PC-9 (cell line): Measurements from ENCODE around the gene FAM13B. TPM values are rescaled to one million over a fixed set of nuclear protein-coding genes. Genes with fewer than 3 reads are reported as not detected.
"Not testable (repeated sequence)": the region's sequence is repeated elsewhere in the genome, so short reads cannot be mapped to it uniquely, and the experiment has no call there.

Experiments used
- BruUV-seq: library from RNA; stranded (reverse); fragments of 400-500 nt; replicated peaks from 2 replicates; lab custom pipeline; 2021; lab: Mats Ljungman, UMichigan
- CTCF ChIA-PET: fragments of 300-600 bp; sonication (Branson Sonifier 250); formaldehyde crosslinking; loops from one replicate; lab custom pipeline; 2022; ENCODE audit warnings: antibody characterized with exemption; lab: Charles Lee
- POLR2A ChIA-PET: fragments of 300-600 bp; sonication (Branson Sonifier 250); formaldehyde crosslinking; loops from one replicate; lab custom pipeline; 2022; ENCODE audit warnings: antibody characterized with exemption; ENCODE audit not compliant: unreplicated experiment; lab: Charles Lee
- DNase-seq, 2 experiments: peaks; one replicate each; pipeline versions ENCODE4 v3.0.0 to v3.0.0-alpha.2; 2015 to 2022; ENCODE audit warnings: mixed read lengths in 1 of 2
- H2AFZ ChIP-seq: fragments of 200-600 bp; sonication (generic); 2 replicates; pipeline ENCODE4 v1.8.1; 2017; ENCODE audit warnings: antibody characterized with exemption
- H3F3A ChIP-seq: fragments of 200-600 bp; sonication (generic); 2 replicates; pipeline ENCODE4 v1.8.1; 2017; ENCODE audit warnings: antibody characterized with exemption, mild to moderate bottlenecking, low read depth; ENCODE audit not compliant: insufficient read depth
- H3K27ac ChIP-seq: fragments of 200-600 bp; sonication (generic); 2 replicates; pipeline ENCODE4 v1.6.1; 2016; ENCODE audit warnings: mixed run types
- H3K27me3 ChIP-seq: fragments of 200-600 bp; sonication (generic); 2 replicates; pipeline ENCODE4 v1.6.1; 2016; ENCODE audit warnings: low read depth, mixed run types; ENCODE audit not compliant: insufficient read depth
- H3K36me3 ChIP-seq: fragments of 200-600 bp; sonication (generic); 2 replicates; pipeline ENCODE4 v1.6.1; 2016; ENCODE audit warnings: low read depth, mixed run types
- H3K4me1 ChIP-seq: fragments of 200-600 bp; sonication (generic); replicated peaks from 2 replicates; pipeline ENCODE4 v1.6.1; 2016; ENCODE audit warnings: mixed run types; ENCODE audit not compliant: insufficient read depth
- H3K4me2 ChIP-seq: fragments of 200-600 bp; sonication (generic); 2 replicates; pipeline ENCODE4 v1.6.1; 2017; ENCODE audit warnings: mixed run types
- H3K4me3 ChIP-seq: fragments of 200-600 bp; sonication (generic); 2 replicates; pipeline ENCODE4 v1.6.1; 2016; ENCODE audit warnings: mixed run types
- H3K79me2 ChIP-seq: fragments of 200-600 bp; sonication (generic); 2 replicates; pipeline ENCODE4 v1.6.1; 2017; ENCODE audit warnings: low read depth, mixed run types
- H3K9me2 ChIP-seq: fragments of 200-600 bp; sonication (generic); 2 replicates; pipeline ENCODE4 v1.8.1; 2017; ENCODE audit warnings: mild to moderate bottlenecking; ENCODE audit not compliant: insufficient read depth
- H3K9me3 ChIP-seq: fragments of 200-600 bp; sonication (generic); 2 replicates; pipeline ENCODE4 v1.8.1; 2016; ENCODE audit warnings: low read depth; ENCODE audit not compliant: insufficient read depth
- H4K20me1 ChIP-seq: fragments of 200-600 bp; sonication (generic); 2 replicates; pipeline ENCODE4 v1.8.1; 2017; ENCODE audit not compliant: insufficient read depth
- EZH2 ChIP-seq: fragments of 200-600 bp; sonication (generic); IDR thresholded peaks from 2 replicates; pipeline ENCODE4 v1.8.0; 2017; ENCODE audit warnings: antibody characterized with exemption, low read depth
- intact Hi-C: fragments of 100-400 bp; cut with micrococcal nuclease; formaldehyde crosslinking; loops from one replicate; pipeline ENCODE4 v1.10.0; 2022; ENCODE audit not compliant: unreplicated experiment
- total RNA-seq: library from RNA; stranded (reverse); gene quantifications from 2 replicates; pipeline ENCODE4 v1.2.3, GENCODE V29; 2021
- TF ChIP-seq, protein P1 (sequence below): fragments of 200-600 bp; sonication (generic); conservative IDR thresholded peaks from 2 replicates; pipeline ENCODE4 v1.6.1; 2017; ENCODE audit warnings: mixed run types, antibody characterized with exemption, mild to moderate bottlenecking, moderate library complexity

FAM13B gene
- total RNA-seq, 1 experiment from 2014 or later = 25.1 TPM

DNA sequence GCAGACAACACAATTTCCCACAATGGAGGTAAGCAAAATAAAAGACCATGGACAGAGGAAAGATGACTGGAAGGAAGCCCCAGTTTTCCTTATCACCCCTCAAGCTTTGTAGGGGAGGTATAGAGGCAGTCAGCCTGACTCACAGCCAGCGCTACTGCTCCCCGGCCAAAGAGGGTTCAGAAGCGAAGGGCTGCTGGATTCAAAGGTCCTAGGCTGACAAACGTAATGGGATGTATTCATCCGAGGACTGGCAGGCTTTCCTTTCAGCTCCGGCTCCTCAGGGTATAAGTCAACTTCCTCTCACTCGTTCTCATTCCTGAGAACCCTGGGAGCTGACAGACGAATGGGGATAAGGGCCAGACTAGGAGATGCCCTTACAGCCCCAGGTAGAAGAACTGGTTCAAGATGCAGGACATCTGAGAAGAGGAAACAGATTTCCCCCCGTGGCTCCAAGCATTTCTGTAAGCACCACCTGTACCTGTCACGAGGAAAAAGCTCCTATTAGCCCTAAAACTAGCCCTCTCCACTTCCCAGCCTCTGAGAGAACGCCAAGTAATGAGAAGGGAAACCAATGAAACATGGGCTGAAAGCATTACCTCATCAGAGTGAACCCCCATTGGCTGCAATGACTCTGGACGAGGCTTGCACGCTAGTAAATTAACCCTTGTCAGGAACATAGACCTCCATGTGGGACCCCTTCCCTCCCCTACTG is 22.1 kb upstream of the FAM13B start:
- Histone ChIP-seq H4K20me1 (no peaks in the 10 kb centered on the region), H3F3A (no peaks in the 10 kb centered on the region), H3K4me1 (no peaks in the 10 kb centered on the region), H3K9me2 (no peaks in the 10 kb centered on the region), H3K27me3 (no peaks in the 10 kb centered on the region), H3K4me3 (no peak overlapping the region), H3K9me3 (no peaks in the 10 kb centered on the region), H3K4me2 (no peak overlapping the region), H3K36me3 (no peaks in the 10 kb centered on the region), H3K27ac (no peak overlapping the region), H3K79me2 (no peaks in the 10 kb centered on the region), H2AFZ (no peak overlapping the region)
- no peak for DNase-seq
- TF ChIP-seq, protein P1, sequence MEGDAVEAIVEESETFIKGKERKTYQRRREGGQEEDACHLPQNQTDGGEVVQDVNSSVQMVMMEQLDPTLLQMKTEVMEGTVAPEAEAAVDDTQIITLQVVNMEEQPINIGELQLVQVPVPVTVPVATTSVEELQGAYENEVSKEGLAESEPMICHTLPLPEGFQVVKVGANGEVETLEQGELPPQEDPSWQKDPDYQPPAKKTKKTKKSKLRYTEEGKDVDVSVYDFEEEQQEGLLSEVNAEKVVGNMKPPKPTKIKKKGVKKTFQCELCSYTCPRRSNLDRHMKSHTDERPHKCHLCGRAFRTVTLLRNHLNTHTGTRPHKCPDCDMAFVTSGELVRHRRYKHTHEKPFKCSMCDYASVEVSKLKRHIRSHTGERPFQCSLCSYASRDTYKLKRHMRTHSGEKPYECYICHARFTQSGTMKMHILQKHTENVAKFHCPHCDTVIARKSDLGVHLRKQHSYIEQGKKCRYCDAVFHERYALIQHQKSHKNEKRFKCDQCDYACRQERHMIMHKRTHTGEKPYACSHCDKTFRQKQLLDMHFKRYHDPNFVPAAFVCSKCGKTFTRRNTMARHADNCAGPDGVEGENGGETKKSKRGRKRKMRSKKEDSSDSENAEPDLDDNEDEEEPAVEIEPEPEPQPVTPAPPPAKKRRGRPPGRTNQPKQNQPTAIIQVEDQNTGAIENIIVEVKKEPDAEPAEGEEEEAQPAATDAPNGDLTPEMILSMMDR = no peak
- TF ChIP-seq EZH2 = no peak
- POLR2A ChIA-PET = no interaction called here
- no TSS peak for BruUV-seq
- CTCF ChIA-PET = no interaction called here
- intact Hi-C loops = no loop called here

DNA sequence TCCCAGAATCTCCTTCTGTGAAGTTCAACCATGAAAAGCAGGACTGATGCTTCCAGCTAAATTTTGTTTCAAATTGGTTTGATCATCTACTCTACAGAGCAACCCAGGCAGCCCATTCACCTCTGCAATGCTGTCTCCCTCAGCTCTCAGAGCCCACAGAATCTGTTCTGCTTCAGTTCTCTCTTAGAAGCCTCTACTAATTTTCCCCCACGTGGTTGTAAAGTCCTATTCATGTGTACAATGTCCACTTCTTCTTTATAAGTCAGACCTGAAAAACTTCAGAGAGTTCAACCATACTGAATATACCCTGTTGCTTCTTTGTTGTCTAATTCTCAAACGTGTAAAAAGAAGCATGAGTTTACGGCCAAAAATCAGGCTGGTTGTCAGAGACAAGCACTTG is 21.3 kb upstream of the FAM13B start:
- intact Hi-C loops = no loop called here
- H3K9me3 ChIP-seq = no peaks in the 10 kb centered on the region
- no peaks in the 10 kb centered on the region for H3K36me3 ChIP-seq
- ChIA-PET POLR2A (no interaction called here), CTCF (no interaction called here)
- no peaks in the 10 kb centered on the region for H4K20me1 ChIP-seq
- no peaks in the 10 kb centered on the region for H3K4me1 ChIP-seq
- H3K79me2 ChIP-seq = no peaks in the 10 kb centered on the region
- H3K27me3 ChIP-seq = no peaks in the 10 kb centered on the region
- H3K9me2 ChIP-seq = no peaks in the 10 kb centered on the region
- no peak overlapping the region for H3K4me2 ChIP-seq
- H3K4me3 ChIP-seq = no peak overlapping the region
- TF ChIP-seq EZH2 = no peak
- TF ChIP-seq, protein P1 = no peak
- BruUV-seq = no TSS peak
- no peak for DNase-seq
- H2AFZ ChIP-seq = no peak overlapping the region
- H3F3A ChIP-seq = no peaks in the 10 kb centered on the region
- no peak overlapping the region for H3K27ac ChIP-seq

DNA sequence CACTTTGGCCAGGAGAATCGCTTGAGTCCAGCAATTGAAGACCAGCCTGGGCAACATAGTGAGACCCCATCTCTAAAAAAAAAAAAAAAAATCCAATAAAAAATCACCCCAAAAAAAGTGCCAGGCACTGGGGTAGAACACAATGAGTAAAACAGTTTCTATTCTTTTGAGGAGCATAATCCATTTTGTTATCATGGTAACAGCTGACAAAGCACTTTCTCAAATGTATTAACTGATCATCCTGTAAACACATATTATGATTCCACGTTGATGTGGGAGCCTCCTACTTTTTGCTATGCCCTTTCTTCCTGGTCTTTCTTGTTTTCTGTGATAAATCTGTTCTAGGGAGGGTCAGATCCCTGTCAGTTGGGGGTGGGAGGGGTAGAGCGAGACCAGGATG is 20.7 kb upstream of the FAM13B start:
- BruUV-seq = no TSS peak
- ChIA-PET CTCF (no interaction called here), POLR2A (no interaction called here)
- Histone ChIP-seq H3K4me2 (no peak overlapping the region), H3K4me1 (no peaks in the 10 kb centered on the region), H3K9me3 (no peaks in the 10 kb centered on the region), H3K79me2 (no peaks in the 10 kb centered on the region), H3K27me3 (no peaks in the 10 kb centered on the region), H2AFZ (no peak overlapping the region), H3F3A (no peaks in the 10 kb centered on the region), H3K36me3 (no peaks in the 10 kb centered on the region), H3K27ac (no peak overlapping the region), H4K20me1 (no peaks in the 10 kb centered on the region), H3K4me3 (no peak overlapping the region), H3K9me2 (no peaks in the 10 kb centered on the region)
- no peak for DNase-seq
- TF ChIP-seq, protein P1 = no peak
- no peak for TF ChIP-seq EZH2
- intact Hi-C loops = no loop called here

DNA sequence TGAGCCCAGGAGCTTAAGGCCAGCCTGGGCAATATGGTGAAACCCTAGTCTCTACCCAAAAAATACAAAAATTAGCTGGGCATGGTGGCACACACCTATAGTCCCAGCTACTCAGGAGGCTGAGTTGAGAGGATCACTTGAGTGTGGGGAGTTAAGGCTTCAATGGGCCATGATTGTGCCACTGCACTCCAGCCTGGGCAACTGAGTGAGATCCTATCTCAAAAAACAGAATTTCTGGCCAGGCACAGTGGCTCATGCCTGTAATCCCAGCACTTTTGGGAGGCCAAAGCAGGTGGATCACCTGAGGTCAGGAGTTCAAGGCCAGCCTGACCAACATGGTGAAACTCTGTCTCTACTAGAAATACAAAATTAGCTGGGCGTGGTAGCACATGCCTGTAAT is 19.8 kb upstream of the FAM13B start:
- H3K36me3 ChIP-seq, H3K4me2 ChIP-seq, H3F3A ChIP-seq, H3K27ac ChIP-seq, H3K27me3 ChIP-seq, H2AFZ ChIP-seq, H3K4me1 ChIP-seq, BruUV-seq, H3K4me3 ChIP-seq, DNase-seq, H3K9me3 ChIP-seq, H3K79me2 ChIP-seq, H3K9me2 ChIP-seq, H4K20me1 ChIP-seq, intact Hi-C loops, CTCF ChIA-PET: not testable (repeated sequence)
- POLR2A ChIA-PET = interaction anchor here (0.6 kb wide), 1 partner anchor 96 kb away, joined by 3 read pairs; no protein-coding TSS in a partner anchor
